DND-41 (cell line): ENCODE measurements around the gene DNLZ.

Experiments
- CTCF ChIP-seq: IDR thresholded peaks from 2 replicates; pipeline ENCODE4 v1.5.1; 2012; ENCODE audit warnings: borderline replicate concordance, low read length, moderate library complexity, mild to moderate bottlenecking; ENCODE audit not compliant: poor library complexity, severe bottlenecking; ENCODE audit errors: extremely low read depth
- EZH2 ChIP-seq: IDR thresholded peaks from 3 replicates; pipeline ENCODE4 v1.6.1; 2012; ENCODE audit warnings: borderline replicate concordance, low read depth, mild to moderate bottlenecking, moderate library complexity, low read length, inconsistent platforms; ENCODE audit not compliant: severe bottlenecking

- TF ChIP-seq CTCF (no peak), EZH2 (no peak)
These were observed 12.9 kb upstream of the DNLZ start for GRCh38 chr9:136376457-136376856.
